ENCODE data around the gene GLI2.

GRCh38 chr2:120744817-120745216 is 9.1 kb downstream of the GLI2 start:
- TF ChIP-seq, protein P1, sequence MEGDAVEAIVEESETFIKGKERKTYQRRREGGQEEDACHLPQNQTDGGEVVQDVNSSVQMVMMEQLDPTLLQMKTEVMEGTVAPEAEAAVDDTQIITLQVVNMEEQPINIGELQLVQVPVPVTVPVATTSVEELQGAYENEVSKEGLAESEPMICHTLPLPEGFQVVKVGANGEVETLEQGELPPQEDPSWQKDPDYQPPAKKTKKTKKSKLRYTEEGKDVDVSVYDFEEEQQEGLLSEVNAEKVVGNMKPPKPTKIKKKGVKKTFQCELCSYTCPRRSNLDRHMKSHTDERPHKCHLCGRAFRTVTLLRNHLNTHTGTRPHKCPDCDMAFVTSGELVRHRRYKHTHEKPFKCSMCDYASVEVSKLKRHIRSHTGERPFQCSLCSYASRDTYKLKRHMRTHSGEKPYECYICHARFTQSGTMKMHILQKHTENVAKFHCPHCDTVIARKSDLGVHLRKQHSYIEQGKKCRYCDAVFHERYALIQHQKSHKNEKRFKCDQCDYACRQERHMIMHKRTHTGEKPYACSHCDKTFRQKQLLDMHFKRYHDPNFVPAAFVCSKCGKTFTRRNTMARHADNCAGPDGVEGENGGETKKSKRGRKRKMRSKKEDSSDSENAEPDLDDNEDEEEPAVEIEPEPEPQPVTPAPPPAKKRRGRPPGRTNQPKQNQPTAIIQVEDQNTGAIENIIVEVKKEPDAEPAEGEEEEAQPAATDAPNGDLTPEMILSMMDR (conservative IDR thresholded peaks at IDR 0.05) = no peak
- TF ChIP-seq ZFX (IDR thresholded peaks at IDR 0.05) = no peak
